Keratinocyte (primary cell): ENCODE results near the gene SPAG5. TPM values are rescaled to one million over a fixed set of nuclear protein-coding genes. Genes with fewer than 3 reads are reported as not detected.

Source experiments
- DNase-seq: peaks from one replicate; pipeline ENCODE4 v3.0.0-alpha.2; 2011; ENCODE audit warnings: low read depth, missing footprints, low spot score
- FAIRE-seq: peaks from 2 replicates; lab custom pipeline; 2011; peaks lifted over from hg19 to GRCh38; lab: Jason Lieb, UNC
- H2AFZ ChIP-seq: 2 replicates; pipeline ENCODE4 v1.6.0; 2012; ENCODE audit warnings: low read length, control low read depth, inconsistent platforms; ENCODE audit not compliant: control insufficient read depth
- H3K27ac ChIP-seq: 2 replicates; pipeline ENCODE4 v1.5.1; 2011; ENCODE audit warnings: low read length; ENCODE audit not compliant: control insufficient read depth, insufficient read depth
- H3K27me3 ChIP-seq: 3 replicates; pipeline ENCODE4 v1.6.0; 2011; ENCODE audit warnings: low read length; ENCODE audit not compliant: control insufficient read depth, insufficient read depth; ENCODE audit errors: extremely low read depth
- H3K36me3 ChIP-seq, 2 experiments: 2 replicates in 1 of 2; 3 replicates in 1 of 2; pipeline ENCODE4 v1.5.1; 2011; ENCODE audit warnings: low read length in 2 of 2, mild to moderate bottlenecking in 1 of 2; ENCODE audit not compliant: control insufficient read depth in 2 of 2, insufficient read depth in 2 of 2; ENCODE audit errors: extremely low read depth in 1 of 2
- H3K4me1 ChIP-seq: 3 replicates; pipeline ENCODE4 v1.5.1; 2011; ENCODE audit warnings: low read length; ENCODE audit not compliant: control insufficient read depth, insufficient read depth; ENCODE audit errors: extremely low read depth
- H3K4me2 ChIP-seq: 3 replicates; pipeline ENCODE4 v1.6.0; 2011; ENCODE audit warnings: low read depth, low read length; ENCODE audit not compliant: control insufficient read depth, insufficient read depth; ENCODE audit errors: extremely low read depth
- H3K4me3 ChIP-seq, 3 experiments: fragments of 200-600 bp in 1 of 3; sonication (generic) in 1 of 3; 2 replicates in 2 of 3; 3 replicates in 1 of 3; pipeline ENCODE4 v1.5.1; 2011 to 2016; ENCODE audit warnings: low read length in 3 of 3, mild to moderate bottlenecking in 3 of 3, control low read depth in 2 of 3, inconsistent platforms in 1 of 3, low read depth in 1 of 3, mixed read lengths in 1 of 3, mixed run types in 1 of 3, moderate library complexity in 1 of 3; ENCODE audit not compliant: control insufficient read depth in 2 of 3, insufficient read depth in 2 of 3; ENCODE audit errors: extremely low read depth in 1 of 3
- H3K79me2 ChIP-seq: 2 replicates; pipeline ENCODE4 v1.6.0; 2012; ENCODE audit warnings: low read length; ENCODE audit not compliant: control insufficient read depth, insufficient read depth
- H3K9ac ChIP-seq: 3 replicates; pipeline ENCODE4 v1.6.0; 2011; ENCODE audit warnings: low read length; ENCODE audit not compliant: control insufficient read depth, insufficient read depth; ENCODE audit errors: extremely low read depth
- H3K9me1 ChIP-seq: 3 replicates; pipeline ENCODE4 v1.6.0; 2011; ENCODE audit warnings: low read length; ENCODE audit not compliant: control insufficient read depth, insufficient read depth; ENCODE audit errors: extremely low read depth
- H3K9me3 ChIP-seq: 2 replicates; pipeline ENCODE4 v1.5.1; 2012; ENCODE audit warnings: low read depth, low read length; ENCODE audit not compliant: control insufficient read depth
- H4K20me1 ChIP-seq: 3 replicates; pipeline ENCODE4 v1.6.0; 2011; ENCODE audit warnings: low read length; ENCODE audit not compliant: control insufficient read depth, insufficient read depth; ENCODE audit errors: extremely low read depth
- EZH2 ChIP-seq: IDR thresholded peaks from one replicate; pipeline ENCODE4 v1.6.1; 2012; ENCODE audit warnings: inconsistent platforms, mild to moderate bottlenecking, low read length, moderate library complexity
- dilution Hi-C: fragments of 300-500 bp; cut with MboI; formaldehyde crosslinking; loops from one replicate; pipeline ENCODE4 v1.7.0; 2020; ENCODE audit warnings: low sequenced_read_pairs; ENCODE audit not compliant: extremely low pct_ligation_motif_present
- polyA plus RNA-seq, 5 experiments: library from polyadenylated mRNA; depleted of rRNA in 3 of 5; stranded (reverse) in 3 of 5; stranded (forward) in 1 of 5; unstranded in 1 of 5; fragments of >200 nt; gene quantifications; 1 replicate in 1 of 5; 2 replicates in 3 of 5; 3 replicates in 1 of 5; pipeline versions ENCODE4 v1.2.1 to v1.2.3, GENCODE V29; 2011 to 2012; ENCODE audit warnings: missing spikeins in 2 of 5, low read depth in 1 of 5, low replicate concordance in 1 of 5
- TF ChIP-seq, protein P1 (sequence below), 3 experiments: IDR thresholded peaks in 1 of 3; conservative IDR thresholded peaks in 1 of 3; optimal IDR thresholded peaks in 1 of 3; 2 replicates in 2 of 3; 3 replicates in 1 of 3; pipeline versions ENCODE3 to v1.5.1; 2011; ENCODE audit warnings: low read length in 3 of 3, mild to moderate bottlenecking in 3 of 3, moderate library complexity in 2 of 3, control low read depth in 1 of 3, inconsistent platforms in 1 of 3; ENCODE audit not compliant: insufficient read depth in 2 of 3; ENCODE audit errors: extremely low read depth in 1 of 3

Gene SPAG5
- polyA plus RNA-seq, 1 donor (not counting 4 experiments of a cell fraction or from before 2014, with no cell fraction given): 21.1 TPM

DNA sequence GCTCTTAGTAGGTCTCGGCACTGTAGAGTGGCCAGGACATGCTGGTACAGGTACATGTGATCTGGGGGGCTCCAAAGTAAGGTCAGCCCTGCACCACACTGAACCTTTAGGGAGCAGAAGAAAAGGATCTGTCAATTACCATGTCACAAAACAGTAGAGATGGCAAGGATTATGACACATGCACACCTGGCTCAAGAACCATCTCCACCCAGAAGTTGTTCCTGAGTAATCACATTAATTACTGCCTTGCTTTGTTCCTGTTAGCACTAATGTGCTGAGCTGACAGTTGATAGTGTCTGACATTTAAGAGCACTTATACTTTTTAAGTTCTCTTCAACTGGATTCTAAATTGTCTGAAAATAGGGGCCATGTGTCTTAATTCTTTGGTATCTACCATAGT, 36.7 kb upstream of the SPAG5 start:
- no peaks in the 10 kb centered on the region for H3K9me3 ChIP-seq
- H3K9ac ChIP-seq: no peak overlapping the region
- no peak overlapping the region for H2AFZ ChIP-seq
- no peaks in the 10 kb centered on the region for H3K9me1 ChIP-seq
- H3K4me2 ChIP-seq: no peak overlapping the region
- no peak overlapping the region for H3K27ac ChIP-seq
- H3K4me1 ChIP-seq: no peaks in the 10 kb centered on the region
- peaks cover 62 to 73% of the 10 kb centered on the region in 2 experiments for H3K36me3 ChIP-seq
- no peak overlapping the region for H3K4me3 ChIP-seq
- peaks cover 30% of the 10 kb centered on the region for H3K79me2 ChIP-seq
- peaks cover 7% of the 10 kb centered on the region for H4K20me1 ChIP-seq
- no peak for FAIRE-seq
- no peaks in the 10 kb centered on the region for H3K27me3 ChIP-seq
- dilution Hi-C loops: no loop called here
- DNase-seq: no peak
- no peak for TF ChIP-seq EZH2
- TF ChIP-seq, protein P1, sequence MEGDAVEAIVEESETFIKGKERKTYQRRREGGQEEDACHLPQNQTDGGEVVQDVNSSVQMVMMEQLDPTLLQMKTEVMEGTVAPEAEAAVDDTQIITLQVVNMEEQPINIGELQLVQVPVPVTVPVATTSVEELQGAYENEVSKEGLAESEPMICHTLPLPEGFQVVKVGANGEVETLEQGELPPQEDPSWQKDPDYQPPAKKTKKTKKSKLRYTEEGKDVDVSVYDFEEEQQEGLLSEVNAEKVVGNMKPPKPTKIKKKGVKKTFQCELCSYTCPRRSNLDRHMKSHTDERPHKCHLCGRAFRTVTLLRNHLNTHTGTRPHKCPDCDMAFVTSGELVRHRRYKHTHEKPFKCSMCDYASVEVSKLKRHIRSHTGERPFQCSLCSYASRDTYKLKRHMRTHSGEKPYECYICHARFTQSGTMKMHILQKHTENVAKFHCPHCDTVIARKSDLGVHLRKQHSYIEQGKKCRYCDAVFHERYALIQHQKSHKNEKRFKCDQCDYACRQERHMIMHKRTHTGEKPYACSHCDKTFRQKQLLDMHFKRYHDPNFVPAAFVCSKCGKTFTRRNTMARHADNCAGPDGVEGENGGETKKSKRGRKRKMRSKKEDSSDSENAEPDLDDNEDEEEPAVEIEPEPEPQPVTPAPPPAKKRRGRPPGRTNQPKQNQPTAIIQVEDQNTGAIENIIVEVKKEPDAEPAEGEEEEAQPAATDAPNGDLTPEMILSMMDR (optimal IDR thresholded peaks at IDR 0.05 in 1 of 3, IDR thresholded peaks at IDR 0.05 in 1 of 3, conservative IDR thresholded peaks at IDR 0.05 in 1 of 3; ENCODE audit: extremely low read depth in 1 of 3, insufficient read depth in 2 of 3, low read length in 3 of 3): no peak

DNA sequence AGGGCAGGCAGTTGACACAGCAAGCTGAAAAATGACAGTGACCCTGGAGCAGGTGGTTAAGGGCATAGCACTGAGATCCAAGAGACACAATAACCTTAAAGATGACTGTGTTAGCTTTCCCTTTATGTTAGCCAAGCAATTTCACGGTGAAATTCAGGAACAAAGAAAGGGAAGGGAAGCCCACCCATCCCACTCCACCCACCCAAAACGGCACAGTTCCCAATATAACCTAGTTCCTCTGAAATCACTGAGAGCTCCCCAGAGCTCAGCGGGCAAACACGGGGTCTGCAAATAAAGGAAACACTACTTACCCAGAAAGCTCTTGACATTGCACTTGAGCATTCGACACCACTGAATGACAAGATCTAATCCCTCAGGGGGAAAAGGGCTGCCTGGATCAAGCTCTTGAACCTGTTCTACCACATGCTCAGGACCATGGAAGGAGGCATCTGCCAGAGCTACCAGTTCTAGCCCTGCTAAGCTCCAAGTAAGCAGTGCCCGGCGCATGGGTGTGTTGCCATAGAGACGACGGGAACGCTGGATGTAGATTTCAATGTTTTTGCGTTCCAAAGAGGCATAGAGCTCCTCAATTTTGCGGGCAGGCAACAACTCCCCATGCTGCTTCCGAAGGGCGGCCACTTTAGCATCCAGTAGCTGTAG, 35.5 kb upstream of the SPAG5 start:
- Histone ChIP-seq H3K4me2 (no peak overlapping the region), H2AFZ (no peak overlapping the region), H3K27ac (no peak overlapping the region), H3K4me3 (no peak overlapping the region), H4K20me1 (peaks cover 7% of the 10 kb centered on the region), H3K9me1 (no peaks in the 10 kb centered on the region), H3K36me3 (peaks cover 57 to 66% of the 10 kb centered on the region in 2 experiments), H3K9ac (no peak overlapping the region), H3K4me1 (no peaks in the 10 kb centered on the region), H3K27me3 (no peaks in the 10 kb centered on the region), H3K79me2 (peaks cover 30% of the 10 kb centered on the region), H3K9me3 (no peaks in the 10 kb centered on the region)
- TF ChIP-seq, protein P1 (optimal IDR thresholded peaks at IDR 0.05 in 1 of 3, IDR thresholded peaks at IDR 0.05 in 1 of 3, conservative IDR thresholded peaks at IDR 0.05 in 1 of 3; ENCODE audit: extremely low read depth in 1 of 3, insufficient read depth in 2 of 3, low read length in 3 of 3): no peak
- TF ChIP-seq EZH2: no peak
- dilution Hi-C loops: no loop called here
- no peak for DNase-seq
- FAIRE-seq: no peak
